ENCODE data around the gene EFS.

EFS gene

GRCh38 chr14:23377573-23378563 is 12.9 kb upstream of the EFS start:
- DNase-seq, result no peak

- DNase-seq, result no peak
Measured at GRCh38 chr14:23377198-23377550, 12.2 kb upstream of the EFS start.

GRCh38 chr14:23376482-23377197 is 11.7 kb upstream of the EFS start, which contains the start of gene CMTM5:
Gene CMTM5, plus strand, starts transcription at chr14:23377046. Its CDS starts 206 bp downstream, at chr14:23377252.
- no peak for DNase-seq

- no peak for DNase-seq
Measured at GRCh38 chr14:23375527-23376251, 10.7 kb upstream of the EFS start.

- no peak for DNase-seq
Measured at GRCh38 chr14:23373041-23373440, 8.1 kb upstream of the EFS start.

- DNase-seq, result no peak
Measured at GRCh38 chr14:23372509-23372908, 7.5 kb upstream of the EFS start, which contains the start of gene IL25. Gene IL25, plus strand, starts transcription at chr14:23372809.

- no peak for DNase-seq
Measured at GRCh38 chr14:23371865-23372264, 6.9 kb upstream of the EFS start.

- DNase-seq, result no peak
Measured at GRCh38 chr14:23370221-23370620, 5.2 kb upstream of the EFS start.

- DNase-seq, result no peak
Measured at GRCh38 chr14:23366426-23366921, 1.5 kb upstream of the EFS start.

- DNase-seq, result no peak
Measured at GRCh38 chr14:23365732-23366425, 907 bp upstream of the EFS start.

- DNase-seq, result no peak
Measured at GRCh38 chr14:23364164-23365035, 572 bp downstream of the EFS start.

- no peak for DNase-seq
Measured at GRCh38 chr14:23362200-23362599, 2.8 kb downstream of the EFS start.

- DNase-seq, result no peak
Measured at GRCh38 chr14:23361763-23362162, 3.2 kb downstream of the EFS start.

GRCh38 chr14:23361320-23361719 is 3.7 kb downstream of the EFS start:
- no peak for DNase-seq

- no peak for DNase-seq
Measured at GRCh38 chr14:23360496-23360895, 4.5 kb downstream of the EFS start.

GRCh38 chr14:23359722-23360447 is 5.1 kb downstream of the EFS start:
- no peak for DNase-seq

- DNase-seq, result no peak
Measured at GRCh38 chr14:23359167-23359626, 5.8 kb downstream of the EFS start.

GRCh38 chr14:23358553-23359166 is 6.3 kb downstream of the EFS start:
- DNase-seq, result no peak

GRCh38 chr14:23358042-23358441 is 6.9 kb downstream of the EFS start:
- DNase-seq, result no peak

GRCh38 chr14:23357261-23357660 is 7.7 kb downstream of the EFS start:
- no peak for DNase-seq

Measured in activated CD4-positive, CD25-positive, alpha-beta regulatory T cell treated with anti-CD3 and anti-CD28 coated beads, Interleukin-2, amount 50 U/mL, for 72 hours (primary cell).